Ishikawa (cell line): Measurements from ENCODE around the gene C6orf132.

Experiments
- EP300 ChIP-seq: IDR thresholded peaks from 2 replicates; pipeline ENCODE4 v1.6.1; 2012; ENCODE audit warnings: borderline replicate concordance
- REST ChIP-seq: IDR thresholded peaks from 2 replicates; pipeline ENCODE4 v1.6.1; 2012; ENCODE audit warnings: low read depth, mild to moderate bottlenecking
- TAF1 ChIP-seq: IDR thresholded peaks from 2 replicates; pipeline ENCODE4 v1.6.1; 2012; ENCODE audit warnings: low read depth, mild to moderate bottlenecking
- TCF12 ChIP-seq: IDR thresholded peaks from 2 replicates; pipeline ENCODE4 v1.6.1; 2012; ENCODE audit warnings: low read depth

DNA sequence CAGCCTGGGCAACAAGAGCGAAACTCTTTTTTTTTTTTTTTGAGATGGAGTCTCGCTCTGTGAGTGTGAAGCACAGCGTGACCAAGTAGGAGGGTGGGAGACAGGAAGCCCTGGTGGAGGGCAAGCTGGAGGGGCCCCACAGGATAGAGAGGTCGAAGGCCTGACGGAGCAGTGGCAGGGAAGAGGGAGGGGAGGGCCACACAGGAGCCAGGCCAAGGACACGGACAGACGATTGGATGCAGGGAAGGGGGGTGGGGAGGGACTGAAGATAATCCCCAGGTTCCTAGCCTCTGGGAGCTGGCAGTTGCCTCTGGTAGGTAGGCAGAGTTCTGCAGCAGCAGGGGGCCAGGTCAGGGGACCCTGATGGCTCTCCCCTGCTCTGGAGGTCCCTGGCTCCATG is 20.0 kb upstream of the C6orf132 start:
- no peak for TF ChIP-seq TAF1
- TF ChIP-seq REST, result no peak
- TF ChIP-seq EP300, result no peak
- no peak for TF ChIP-seq TCF12
